Lower lobe of right lung (tissue), 2 donors: ENCODE measurements around the gene LPP. TPM values are rescaled to one million over a fixed set of nuclear protein-coding genes. Genes with fewer than 3 reads are reported as not detected.
A peak's percentile ranks its signal among the peaks of the same experiment; 100 is the strongest.

Source experiments
- ATAC-seq, 2 donors: fragments of 200-7000 bp; cut with Tn5 transposase; one replicate each; pipeline ENCODE4 v1.9.1; 2020 to 2022; ENCODE audit warnings: mild to moderate bottlenecking in 2 of 2, moderate library complexity in 2 of 2
- DNase-seq: peaks from one replicate; pipeline ENCODE4 v3.0.0-alpha.2; 2020
- H3K27ac ChIP-seq: fragments of 200-600 bp; one replicate; pipeline ENCODE4 v1.8.0; 2022
- H3K27me3 ChIP-seq: fragments of 200-600 bp; one replicate; pipeline ENCODE4 v1.8.0; 2022; ENCODE audit warnings: low read depth
- H3K36me3 ChIP-seq: fragments of 200-600 bp; one replicate; pipeline ENCODE4 v1.8.0; 2022; ENCODE audit warnings: mild to moderate bottlenecking
- H3K4me1 ChIP-seq: fragments of 200-600 bp; one replicate; pipeline ENCODE4 v1.8.0; 2022
- H3K4me3 ChIP-seq: fragments of 200-600 bp; one replicate; pipeline ENCODE4 v1.8.0; 2022; ENCODE audit warnings: mild to moderate bottlenecking
- H3K9me3 ChIP-seq: fragments of 200-600 bp; one replicate; pipeline ENCODE4 v1.8.0; 2022
- CTCF ChIP-seq: fragments of 200-600 bp; IDR thresholded peaks from one replicate; pipeline ENCODE4 v1.8.0; 2022; ENCODE audit warnings: antibody characterized with exemption, mild to moderate bottlenecking
- intact Hi-C: fragments of 100-400 bp; cut with DNase I; formaldehyde crosslinking; loops from one replicate; pipeline ENCODE4 v1.11.0; 2022
- total RNA-seq: library from RNA; stranded (reverse); fragmentation: NEBNext Ultra II Directional; extraction: Animal tissue kit (Norgen Biotek cat#: 25700); gene quantifications from one replicate; pipeline ENCODE4 v1.2.1, GENCODE V29; 2021
- donor health status: DM: no; HTN: yes; CAD: no; lungs with severe emphysema.

The LPP gene
- total RNA-seq, 1 donor from 2014 or later: 180 TPM

GRCh38 chr3:188624384-188624783 is 470.4 kb downstream of the LPP start:
- no peak for DNase-seq
- H3K4me3 ChIP-seq: no peak overlapping the region
- peak; percentile 68 to 80 for ATAC-seq
- H3K9me3 ChIP-seq: no peaks in the 10 kb centered on the region
- H3K36me3 ChIP-seq: no peaks in the 10 kb centered on the region
- no peaks in the 10 kb centered on the region for H3K27me3 ChIP-seq
- peaks cover 10% of the 10 kb centered on the region for H3K4me1 ChIP-seq
- intact Hi-C loops: no loop called here
- no peak for TF ChIP-seq CTCF
- H3K27ac ChIP-seq: peak overlapping the region; percentile 18

DNA sequence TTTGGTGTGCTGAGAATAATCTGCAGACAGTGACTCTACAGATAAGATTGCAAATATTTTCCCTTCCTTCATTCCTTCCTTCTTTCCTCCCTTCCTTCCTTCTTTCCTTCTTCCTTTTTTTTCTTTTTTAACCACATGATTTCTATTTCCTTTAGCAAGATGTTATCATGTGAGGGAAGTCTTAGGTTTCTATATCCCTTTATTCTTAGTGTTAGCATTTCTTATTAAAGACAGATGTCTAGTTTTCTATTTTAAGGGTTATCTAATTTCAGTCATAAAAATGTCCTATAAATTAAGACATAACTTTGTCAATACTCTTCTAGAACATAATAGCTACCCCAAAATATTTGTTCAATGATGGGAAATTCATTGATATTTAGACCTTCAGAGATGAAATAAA is 470.9 kb downstream of the LPP start:
- H3K4me1 ChIP-seq: peaks cover 10% of the 10 kb centered on the region
- ATAC-seq (no peak), DNase-seq (no peak)
- no peaks in the 10 kb centered on the region for H3K27me3 ChIP-seq
- TF ChIP-seq CTCF: no peak
- intact Hi-C loops: no loop called here
- H3K4me3 ChIP-seq: no peak overlapping the region
- H3K36me3 ChIP-seq: no peaks in the 10 kb centered on the region
- no peak overlapping the region for H3K27ac ChIP-seq
- no peaks in the 10 kb centered on the region for H3K9me3 ChIP-seq

DNA sequence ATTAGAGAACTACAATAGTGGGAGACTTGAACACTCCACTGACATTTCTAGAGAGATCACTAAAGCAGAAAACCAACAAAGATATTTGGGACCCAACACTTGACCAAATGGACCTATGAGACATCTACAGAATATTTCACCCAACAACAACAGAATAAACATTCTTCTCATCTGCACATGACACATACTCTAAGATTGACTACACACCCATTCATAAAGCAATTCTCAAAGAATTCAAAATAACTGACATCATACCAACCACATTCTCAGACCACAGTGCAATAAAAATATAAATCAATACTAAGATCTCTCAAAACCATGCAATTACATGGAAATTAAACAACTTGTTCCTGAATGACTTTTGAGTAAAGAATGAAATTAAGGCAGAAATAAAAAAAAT is 473.7 kb downstream of the LPP start:
- TF ChIP-seq CTCF: no peak
- intact Hi-C loops: no loop called here
- no peak for ATAC-seq

GRCh38 chr3:188631291-188632010 is 477.5 kb downstream of the LPP start:
- TF ChIP-seq CTCF: no peak
- H3K27me3 ChIP-seq: no peaks in the 10 kb centered on the region
- no peaks in the 10 kb centered on the region for H3K9me3 ChIP-seq
- H3K36me3 ChIP-seq: no peaks in the 10 kb centered on the region
- H3K27ac ChIP-seq: no peak overlapping the region
- ATAC-seq (no peak), DNase-seq (no peak)
- intact Hi-C loops: no loop called here
- no peak overlapping the region for H3K4me3 ChIP-seq
- H3K4me1 ChIP-seq: peaks cover 12% of the 10 kb centered on the region

More for the DNA sequence above, 473.7 kb downstream of the LPP start:
- H3K27ac ChIP-seq: no peak overlapping the region
- no peaks in the 10 kb centered on the region for H3K36me3 ChIP-seq
- H3K4me1 ChIP-seq: peaks cover 10% of the 10 kb centered on the region
- no peak overlapping the region for H3K4me3 ChIP-seq
- H3K27me3 ChIP-seq: no peaks in the 10 kb centered on the region
- no peaks in the 10 kb centered on the region for H3K9me3 ChIP-seq
- DNase-seq: no peak

GRCh38 chr3:188633206-188633605 is 479.2 kb downstream of the LPP start:
- intact Hi-C loops: no loop called here
- H3K36me3 ChIP-seq: no peaks in the 10 kb centered on the region
- H3K4me3 ChIP-seq: no peak overlapping the region
- no peak for TF ChIP-seq CTCF
- no peaks in the 10 kb centered on the region for H3K9me3 ChIP-seq
- peaks cover 12% of the 10 kb centered on the region for H3K4me1 ChIP-seq
- H3K27ac ChIP-seq: no peak overlapping the region
- ATAC-seq (no peak), DNase-seq (no peak)
- no peaks in the 10 kb centered on the region for H3K27me3 ChIP-seq
